Neural cell (in vitro differentiated cells): Measurements from ENCODE around the gene DGKG. TPM values are rescaled to one million over a fixed set of nuclear protein-coding genes. Genes with fewer than 3 reads are reported as not detected.

Experiments used
- H2AFZ ChIP-seq: fragments of 200-600, 300-800 bp; sonication (generic), shearing (Covaris generic); 2 replicates; pipeline ENCODE4 v1.6.0; 2014; ENCODE audit warnings: low read depth, mild to moderate bottlenecking, antibody characterized with exemption, low read length, moderate library complexity
- H3F3A ChIP-seq: fragments of 200-600 bp; shearing (Covaris generic); 2 replicates; pipeline ENCODE4 v1.6.1; 2016; ENCODE audit warnings: mild to moderate bottlenecking, moderate library complexity, mixed read lengths, antibody characterized with exemption, low read length; ENCODE audit not compliant: insufficient read depth, poor library complexity, severe bottlenecking
- H3K27ac ChIP-seq: fragments of 200-600, 300-800 bp; sonication (generic), shearing (Covaris generic); 2 replicates; pipeline ENCODE4 v1.5.1; 2014; ENCODE audit warnings: mild to moderate bottlenecking, low read length, moderate library complexity
- H3K27me3 ChIP-seq: fragments of 300-800, 200-600 bp; sonication (generic), shearing (Covaris generic); 2 replicates; pipeline ENCODE4 v1.6.0; 2014; ENCODE audit warnings: mild to moderate bottlenecking, low read depth, low read length, moderate library complexity; ENCODE audit not compliant: insufficient read depth
- H3K36me3 ChIP-seq: fragments of 300-800, 200-600 bp; sonication (generic), shearing (Covaris generic); 2 replicates; pipeline ENCODE4 v1.5.1; 2014; ENCODE audit warnings: mild to moderate bottlenecking, antibody characterized with exemption, low read length, moderate library complexity; ENCODE audit not compliant: insufficient read depth
- H3K4me2 ChIP-seq: fragments of 300-800, 200-600 bp; sonication (generic), shearing (Covaris generic); 2 replicates; pipeline ENCODE4 v1.6.0; 2014; ENCODE audit warnings: mild to moderate bottlenecking, low read length
- H3K4me3 ChIP-seq: fragments of 300-800, 200-600 bp; sonication (generic), shearing (Covaris generic); 2 replicates; pipeline ENCODE4 v1.5.1; 2014; ENCODE audit warnings: mild to moderate bottlenecking, low read length, moderate library complexity
- H3K79me2 ChIP-seq: fragments of 200-600 bp; shearing (Covaris generic); replicated peaks from 2 replicates; pipeline ENCODE4 v1.6.0; 2014; ENCODE audit warnings: mild to moderate bottlenecking, low read length, moderate library complexity; ENCODE audit not compliant: insufficient read depth
- H3K9ac ChIP-seq: fragments of 300-800, 200-600 bp; sonication (generic), shearing (Covaris generic); 2 replicates; pipeline ENCODE4 v1.6.1; 2016; ENCODE audit warnings: mild to moderate bottlenecking, low read length, mixed read lengths
- H3K9me2 ChIP-seq: fragments of 200-600 bp; shearing (Covaris generic); 2 replicates; pipeline ENCODE4 v1.6.1; 2016; ENCODE audit warnings: mild to moderate bottlenecking, low read length, mixed read lengths; ENCODE audit not compliant: insufficient read depth
- H3K9me3 ChIP-seq: fragments of 200-600, 300-800 bp; sonication (generic), shearing (Covaris generic); 2 replicates; pipeline ENCODE4 v1.6.1; 2016; ENCODE audit warnings: mild to moderate bottlenecking, mixed run types, low read length, moderate library complexity, mixed read lengths
- H4K20me1 ChIP-seq: fragments of 200-600 bp; shearing (Covaris generic); 2 replicates; pipeline ENCODE4 v1.6.1; 2016; ENCODE audit warnings: mild to moderate bottlenecking, mixed run types; ENCODE audit not compliant: insufficient read depth
- CTCF ChIP-seq: fragments of 450-650 bp; IDR thresholded peaks from 2 replicates; pipeline ENCODE4 v1.5.1; 2014; ENCODE audit warnings: antibody characterized with exemption, mild to moderate bottlenecking, moderate library complexity; ENCODE audit not compliant: poor library complexity, severe bottlenecking
- EP300 ChIP-seq: fragments of 450-650 bp; conservative IDR thresholded peaks from 2 replicates; pipeline ENCODE4 v1.6.1; 2014; ENCODE audit warnings: antibody characterized with exemption, mild to moderate bottlenecking, moderate library complexity; ENCODE audit not compliant: poor library complexity, severe bottlenecking
- EZH2 ChIP-seq: fragments of 200-600, 300-800 bp; shearing (Covaris generic), sonication (generic); IDR thresholded peaks from 2 replicates; pipeline ENCODE4 v1.6.1; 2014; ENCODE audit warnings: antibody characterized with exemption, low read length, borderline replicate concordance, mild to moderate bottlenecking; ENCODE audit not compliant: insufficient read depth, poor library complexity, severe bottlenecking
- MXI1 ChIP-seq: fragments of 450-650 bp; conservative IDR thresholded peaks from 2 replicates; pipeline ENCODE4 v1.6.1; 2014; ENCODE audit warnings: antibody characterized with exemption, mild to moderate bottlenecking; ENCODE audit not compliant: poor library complexity, severe bottlenecking
- POLR2AphosphoS5 ChIP-seq: IDR thresholded peaks from 2 replicates; pipeline ENCODE4 v1.6.1; 2012
- RAD21 ChIP-seq: fragments of 450-650 bp; conservative IDR thresholded peaks from 2 replicates; pipeline ENCODE4 v1.6.1; 2014; ENCODE audit warnings: antibody characterized with exemption, mild to moderate bottlenecking, moderate library complexity
- SMC3 ChIP-seq: fragments of 450-650 bp; conservative IDR thresholded peaks from 2 replicates; pipeline ENCODE4 v1.6.1; 2014; ENCODE audit warnings: antibody characterized with exemption, mild to moderate bottlenecking, moderate library complexity; ENCODE audit not compliant: poor library complexity
- TAF1 ChIP-seq: IDR thresholded peaks from 2 replicates; pipeline ENCODE4 v1.6.1; 2012; ENCODE audit warnings: low read depth
- polyA plus RNA-seq: library from polyadenylated mRNA; depleted of rRNA; stranded (reverse); fragments of >200 nt; gene quantifications from 2 replicates; pipeline ENCODE4 v1.2.3, GENCODE V29; 2014
- TF ChIP-seq, protein P1 (sequence below): IDR thresholded peaks from 2 replicates; pipeline ENCODE4 v1.6.1; 2012; ENCODE audit warnings: borderline replicate concordance

The DGKG gene
- polyA plus RNA-seq, 1 donor from 2014 or later, result not detected

DNA sequence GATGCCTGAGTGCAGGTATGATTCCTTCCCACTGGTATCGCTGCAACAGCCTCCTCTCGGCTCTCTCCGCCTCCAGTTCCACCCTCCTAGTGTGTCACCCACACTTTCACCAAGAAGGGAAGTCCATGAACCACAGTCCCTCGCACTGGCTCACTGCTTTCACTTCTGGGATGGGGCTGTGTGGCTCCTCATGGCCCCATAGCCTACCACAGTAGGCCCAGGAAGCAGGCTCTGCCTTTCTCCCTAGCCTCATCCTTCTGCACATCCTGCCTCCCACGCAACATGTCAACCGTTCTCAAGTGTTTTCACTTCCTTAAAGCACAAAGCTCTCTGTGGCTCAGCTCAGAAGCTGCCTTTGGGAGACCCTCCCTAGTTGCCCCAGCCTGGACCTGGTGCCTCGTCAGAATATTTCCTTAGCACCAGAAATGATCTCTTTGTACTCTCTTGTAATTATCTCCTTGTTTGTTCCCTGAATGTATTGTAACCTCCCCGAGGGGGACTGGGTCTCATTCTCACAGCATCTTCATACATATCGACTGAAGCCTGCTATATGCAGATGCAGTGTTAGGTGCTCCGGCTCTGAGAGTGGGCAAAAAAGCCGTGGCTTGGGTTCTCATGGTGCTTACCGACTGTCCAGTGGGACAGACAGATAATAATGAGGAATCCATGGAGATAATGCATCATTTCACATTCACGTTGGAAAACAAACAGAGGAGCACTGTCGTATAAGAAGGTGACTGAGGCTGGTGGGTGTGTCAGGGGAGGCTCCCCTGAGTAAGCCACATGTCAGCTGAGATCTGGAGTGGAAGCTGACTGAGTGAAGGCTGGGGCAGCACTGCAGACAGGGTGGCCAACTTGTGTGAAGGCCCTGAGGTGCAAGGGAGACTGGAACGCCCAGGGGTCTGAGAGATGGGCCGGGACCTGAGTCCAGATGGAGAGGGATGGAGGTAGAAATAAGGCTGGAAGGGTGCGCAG lies 107.1 kb downstream of the DGKG start:
- Histone ChIP-seq H3K9me3 (no peaks in the 10 kb centered on the region), H3K9me2 (no peaks in the 10 kb centered on the region), H3K27ac (no peak overlapping the region), H3K4me2 (no peak overlapping the region), H2AFZ (no peak overlapping the region), H3K36me3 (no peaks in the 10 kb centered on the region), H3K9ac (no peak overlapping the region), H3K79me2 (no peaks in the 10 kb centered on the region), H4K20me1 (no peaks in the 10 kb centered on the region), H3F3A (no peaks in the 10 kb centered on the region), H3K4me3 (no peak overlapping the region), H3K27me3 (no peaks in the 10 kb centered on the region)
- TF ChIP-seq POLR2AphosphoS5 (no peak), MXI1 (no peak)
- TF ChIP-seq, protein P1, sequence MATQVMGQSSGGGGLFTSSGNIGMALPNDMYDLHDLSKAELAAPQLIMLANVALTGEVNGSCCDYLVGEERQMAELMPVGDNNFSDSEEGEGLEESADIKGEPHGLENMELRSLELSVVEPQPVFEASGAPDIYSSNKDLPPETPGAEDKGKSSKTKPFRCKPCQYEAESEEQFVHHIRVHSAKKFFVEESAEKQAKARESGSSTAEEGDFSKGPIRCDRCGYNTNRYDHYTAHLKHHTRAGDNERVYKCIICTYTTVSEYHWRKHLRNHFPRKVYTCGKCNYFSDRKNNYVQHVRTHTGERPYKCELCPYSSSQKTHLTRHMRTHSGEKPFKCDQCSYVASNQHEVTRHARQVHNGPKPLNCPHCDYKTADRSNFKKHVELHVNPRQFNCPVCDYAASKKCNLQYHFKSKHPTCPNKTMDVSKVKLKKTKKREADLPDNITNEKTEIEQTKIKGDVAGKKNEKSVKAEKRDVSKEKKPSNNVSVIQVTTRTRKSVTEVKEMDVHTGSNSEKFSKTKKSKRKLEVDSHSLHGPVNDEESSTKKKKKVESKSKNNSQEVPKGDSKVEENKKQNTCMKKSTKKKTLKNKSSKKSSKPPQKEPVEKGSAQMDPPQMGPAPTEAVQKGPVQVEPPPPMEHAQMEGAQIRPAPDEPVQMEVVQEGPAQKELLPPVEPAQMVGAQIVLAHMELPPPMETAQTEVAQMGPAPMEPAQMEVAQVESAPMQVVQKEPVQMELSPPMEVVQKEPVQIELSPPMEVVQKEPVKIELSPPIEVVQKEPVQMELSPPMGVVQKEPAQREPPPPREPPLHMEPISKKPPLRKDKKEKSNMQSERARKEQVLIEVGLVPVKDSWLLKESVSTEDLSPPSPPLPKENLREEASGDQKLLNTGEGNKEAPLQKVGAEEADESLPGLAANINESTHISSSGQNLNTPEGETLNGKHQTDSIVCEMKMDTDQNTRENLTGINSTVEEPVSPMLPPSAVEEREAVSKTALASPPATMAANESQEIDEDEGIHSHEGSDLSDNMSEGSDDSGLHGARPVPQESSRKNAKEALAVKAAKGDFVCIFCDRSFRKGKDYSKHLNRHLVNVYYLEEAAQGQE, result no peak

DNA sequence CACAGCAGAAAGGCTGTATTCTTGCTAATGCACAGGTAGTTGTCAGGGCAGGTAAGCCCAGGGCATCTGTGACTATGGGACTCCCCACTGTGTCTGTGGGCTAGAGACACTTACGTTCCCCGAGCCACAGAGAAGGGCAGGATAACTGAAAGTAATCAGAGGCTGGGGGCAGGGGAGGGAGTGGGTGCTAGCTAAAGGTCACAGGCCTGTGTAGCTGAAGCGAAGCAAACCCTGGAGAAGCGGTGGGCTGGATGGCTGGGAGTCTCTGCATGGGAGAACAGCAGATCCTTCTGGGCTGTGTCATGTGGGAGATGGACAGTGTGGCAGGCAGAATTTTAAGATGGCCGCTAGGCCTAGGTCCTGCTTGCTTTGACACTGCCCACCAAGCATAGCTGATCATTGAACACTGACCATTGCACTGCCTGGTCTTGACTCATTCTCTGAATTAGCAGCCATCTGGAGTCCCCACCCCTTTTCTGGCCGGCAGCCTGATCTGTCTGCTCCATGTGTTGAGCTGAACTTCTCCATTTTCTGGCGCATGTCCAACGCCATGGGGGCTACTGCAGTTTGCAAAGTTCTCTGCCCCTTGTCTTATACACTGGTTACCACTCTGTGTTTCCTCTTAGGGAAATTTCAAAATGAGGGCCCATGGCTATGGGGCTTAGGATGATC lies 110.0 kb downstream of the DGKG start:
- H3K4me3 ChIP-seq, result no peak overlapping the region
- no peaks in the 10 kb centered on the region for H3K27me3 ChIP-seq
- H4K20me1 ChIP-seq, result no peaks in the 10 kb centered on the region
- H3K36me3 ChIP-seq, result no peaks in the 10 kb centered on the region
- H3K27ac ChIP-seq, result no peak overlapping the region
- no peak overlapping the region for H3K4me2 ChIP-seq
- H2AFZ ChIP-seq, result no peak overlapping the region
- H3K9ac ChIP-seq, result no peak overlapping the region
- no peaks in the 10 kb centered on the region for H3F3A ChIP-seq
- H3K79me2 ChIP-seq, result no peaks in the 10 kb centered on the region
- TF ChIP-seq MXI1 (no peak), RAD21 (no peak), CTCF (no peak), TAF1 (no peak), EP300 (no peak), SMC3 (no peak), EZH2 (no peak), POLR2AphosphoS5 (no peak)
- TF ChIP-seq, protein P1, result no peak
- no peaks in the 10 kb centered on the region for H3K9me3 ChIP-seq
- no peaks in the 10 kb centered on the region for H3K9me2 ChIP-seq
